Smooth muscle cell of the brain vasculature (primary cell): ENCODE measurements around the gene CDH23.

Experiments
- DNase-seq: peaks from one replicate; pipeline ENCODE4 v3.0.0-alpha.2; 2012; ENCODE audit warnings: low read depth, low spot score

Gene CDH23

GRCh38 chr10:71369602-71370001, 27.1 kb upstream of the CDH23 start:
- DNase-seq = no peak

- DNase-seq = no peak
These were observed 26.7 kb upstream of the CDH23 start for GRCh38 chr10:71370031-71370430.

DNA sequence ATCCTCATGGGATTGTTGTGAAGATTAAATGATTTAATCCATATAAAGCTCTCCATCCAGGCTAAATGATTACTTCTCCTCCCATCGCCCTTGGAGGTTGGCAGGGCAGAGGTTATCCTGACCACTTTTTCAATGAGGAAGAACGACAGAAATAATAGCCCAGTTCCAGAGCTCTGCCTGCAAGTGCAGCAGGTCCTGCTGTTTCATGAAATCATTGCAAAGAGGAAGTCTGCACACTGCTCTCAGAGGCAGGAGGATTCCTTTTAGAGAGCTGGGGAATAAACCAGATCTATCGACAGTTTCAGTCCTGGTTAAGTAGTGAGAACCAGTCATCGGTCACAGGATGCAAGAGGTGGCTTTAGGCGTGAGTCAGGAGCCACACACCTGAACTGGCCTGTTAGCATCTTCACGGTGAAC, 25.0 kb upstream of the CDH23 start:
- no peak for DNase-seq

DNA sequence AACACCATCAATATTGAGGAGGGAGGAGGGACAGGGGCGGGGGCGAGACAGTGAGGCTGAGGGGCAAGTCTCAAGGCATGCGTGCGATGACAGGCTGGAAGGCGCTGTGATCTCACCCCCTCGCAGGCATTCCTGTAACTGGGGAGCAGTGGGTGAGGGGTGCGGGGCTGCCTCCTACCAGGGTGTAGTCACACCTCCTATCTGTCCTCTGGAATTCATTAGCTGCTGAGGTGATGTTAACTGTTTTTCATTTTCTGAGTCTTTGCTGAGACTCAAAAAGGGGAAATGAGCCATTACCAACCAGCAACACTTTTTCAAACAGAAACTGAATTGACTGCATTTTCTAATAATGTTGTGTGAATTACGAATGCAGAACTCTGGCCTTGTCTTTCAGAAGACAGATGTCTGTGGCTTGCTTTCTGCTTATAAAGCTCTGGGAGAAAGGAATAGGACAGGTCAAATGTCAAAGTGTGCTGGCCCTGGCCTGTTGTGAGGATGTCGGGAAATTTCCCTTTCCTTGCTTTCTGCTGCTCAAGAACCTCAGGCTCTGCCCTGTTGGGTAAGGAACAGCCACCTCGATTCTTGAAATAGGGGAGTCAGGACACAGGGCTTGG, 23.7 kb upstream of the CDH23 start:
- DNase-seq = no peak

DNA sequence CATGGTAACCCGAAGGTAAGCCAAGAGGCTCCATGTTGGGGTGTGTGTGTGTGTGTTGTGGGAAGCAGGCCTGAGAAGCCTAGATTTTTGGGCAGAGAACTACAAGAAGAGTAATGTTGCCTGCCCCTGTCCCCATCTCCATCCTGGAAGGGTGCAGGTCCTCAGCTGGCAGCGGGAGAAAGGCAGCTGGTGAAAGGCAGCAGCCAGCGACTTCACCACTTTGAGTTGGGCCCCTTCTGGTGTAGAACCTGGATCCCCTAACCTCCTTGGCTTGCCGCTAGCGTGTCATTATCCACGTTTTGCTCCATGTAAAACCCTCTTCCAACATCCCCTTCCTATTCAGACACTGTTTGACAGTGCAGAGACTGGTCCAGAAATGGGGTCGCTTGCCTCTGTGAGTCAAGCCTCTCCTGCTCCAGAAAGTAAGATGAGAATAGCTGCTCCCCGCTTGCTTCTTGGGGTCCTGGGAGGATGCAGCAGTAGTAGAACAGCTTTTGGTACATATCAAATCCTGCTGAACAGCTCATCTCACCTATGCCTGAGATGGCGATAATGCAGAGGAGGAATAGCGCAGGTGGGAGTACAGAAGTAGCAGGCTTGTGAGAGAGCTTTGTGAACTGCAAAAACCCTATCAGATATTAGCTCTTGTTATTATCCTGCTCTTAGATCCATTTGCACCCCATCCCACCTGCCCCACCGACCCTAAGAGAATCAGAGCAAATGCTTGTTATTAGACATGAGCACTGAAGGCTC, 22.1 kb upstream of the CDH23 start:
- DNase-seq = no peak

DNA sequence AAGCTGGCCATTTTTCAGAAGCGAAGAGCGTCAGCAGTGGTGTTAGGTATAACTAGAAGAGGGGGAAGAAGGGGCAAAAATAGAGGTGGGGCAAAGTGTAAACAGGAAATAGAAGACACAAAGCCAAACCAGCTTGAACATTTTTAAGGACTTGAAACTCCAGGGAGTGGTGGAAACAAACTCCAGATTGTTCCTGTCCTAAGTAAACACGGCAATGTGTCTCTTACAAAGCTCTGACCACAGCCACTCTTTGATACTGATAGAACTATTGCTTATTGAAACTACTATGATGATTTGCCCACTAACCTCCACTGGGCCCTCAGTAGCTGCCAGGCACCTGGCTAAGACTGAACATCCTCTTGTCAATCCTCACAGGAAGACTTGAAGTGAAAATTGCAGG, 20.8 kb upstream of the CDH23 start:
- DNase-seq = no peak

- DNase-seq = no peak
These were observed 18.2 kb upstream of the CDH23 start for GRCh38 chr10:71378336-71379117.

- DNase-seq = no peak
These were observed 17.5 kb upstream of the CDH23 start for GRCh38 chr10:71379118-71379766.

- DNase-seq = no peak
These were observed 15.9 kb upstream of the CDH23 start for GRCh38 chr10:71380841-71381240.

GRCh38 chr10:71381611-71382010, 15.1 kb upstream of the CDH23 start:
- DNase-seq = no peak

GRCh38 chr10:71382028-71382427, 14.7 kb upstream of the CDH23 start:
- no peak for DNase-seq

DNA sequence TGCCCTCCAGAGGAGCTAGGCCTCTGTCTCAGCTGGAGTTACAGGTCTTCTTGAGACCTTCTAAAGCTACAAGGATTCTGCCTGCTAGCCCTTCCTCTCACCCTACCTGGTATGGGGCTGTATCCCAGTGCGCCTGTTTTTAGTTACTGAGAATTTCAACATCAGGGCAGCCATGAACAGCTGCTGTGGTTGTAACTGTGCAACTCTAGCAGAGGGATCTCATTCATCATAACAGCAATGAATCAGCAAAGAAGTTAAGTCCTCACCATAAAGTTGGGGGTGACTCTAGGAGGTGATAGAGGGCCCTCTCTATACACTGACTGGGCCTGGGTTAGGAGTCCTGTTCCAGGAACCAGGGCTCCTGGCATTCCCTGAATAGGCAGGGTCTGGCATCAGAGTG, 14.0 kb upstream of the CDH23 start:
- no peak for DNase-seq

DNA sequence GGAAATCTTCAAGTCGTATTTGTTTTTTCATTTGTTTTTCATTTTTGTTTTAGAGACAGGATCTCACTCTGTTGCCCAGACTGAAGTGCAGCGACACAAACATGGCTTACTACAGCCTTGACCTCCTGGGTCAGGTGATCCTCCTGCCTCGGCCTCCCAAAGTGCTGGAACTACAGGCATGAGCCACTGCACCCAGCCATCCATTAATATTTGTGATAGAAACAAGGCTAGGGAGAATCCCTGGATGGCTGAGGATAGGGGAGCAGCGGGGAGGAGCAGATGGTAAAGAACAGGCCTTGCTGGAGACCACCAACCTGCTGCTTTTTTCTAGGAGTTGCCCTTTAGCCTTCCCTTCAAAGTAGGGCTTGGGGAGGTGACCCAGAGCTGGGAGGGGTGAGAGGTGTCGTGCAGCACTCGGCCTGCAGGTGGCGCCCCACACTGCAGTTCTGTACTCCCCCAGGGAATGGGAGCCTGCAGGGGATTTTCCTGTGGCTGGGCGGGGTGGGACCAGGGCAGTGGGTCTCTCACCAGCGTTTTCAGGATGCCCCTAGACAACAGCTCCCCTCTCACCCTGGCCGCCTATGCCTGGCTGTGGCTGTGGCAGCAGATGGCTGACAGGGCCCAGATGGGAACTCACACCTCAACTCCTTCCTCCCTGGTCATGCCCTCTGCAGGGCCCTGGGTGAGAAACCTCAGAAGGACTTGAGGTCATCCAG, 12.6 kb upstream of the CDH23 start:
- DNase-seq = no peak

DNA sequence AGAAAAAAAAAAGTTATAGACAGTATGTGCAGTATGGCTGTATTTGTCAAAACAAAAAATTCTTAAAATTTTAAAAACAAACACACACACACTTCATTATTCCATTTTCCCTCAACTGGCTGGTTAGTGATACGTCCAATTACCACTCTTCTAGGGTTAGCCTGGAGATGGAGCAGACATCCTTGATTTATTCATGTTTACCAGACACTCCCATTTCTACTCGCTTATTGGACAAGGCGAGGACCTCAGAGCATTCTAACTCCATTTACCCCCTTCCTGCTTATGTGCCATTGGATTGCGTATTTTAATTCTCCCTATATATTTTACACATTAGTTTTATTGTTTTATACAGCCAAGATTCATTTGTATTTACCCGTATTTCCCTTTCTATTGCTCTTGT, 8.5 kb upstream of the CDH23 start:
- DNase-seq = no peak

DNA sequence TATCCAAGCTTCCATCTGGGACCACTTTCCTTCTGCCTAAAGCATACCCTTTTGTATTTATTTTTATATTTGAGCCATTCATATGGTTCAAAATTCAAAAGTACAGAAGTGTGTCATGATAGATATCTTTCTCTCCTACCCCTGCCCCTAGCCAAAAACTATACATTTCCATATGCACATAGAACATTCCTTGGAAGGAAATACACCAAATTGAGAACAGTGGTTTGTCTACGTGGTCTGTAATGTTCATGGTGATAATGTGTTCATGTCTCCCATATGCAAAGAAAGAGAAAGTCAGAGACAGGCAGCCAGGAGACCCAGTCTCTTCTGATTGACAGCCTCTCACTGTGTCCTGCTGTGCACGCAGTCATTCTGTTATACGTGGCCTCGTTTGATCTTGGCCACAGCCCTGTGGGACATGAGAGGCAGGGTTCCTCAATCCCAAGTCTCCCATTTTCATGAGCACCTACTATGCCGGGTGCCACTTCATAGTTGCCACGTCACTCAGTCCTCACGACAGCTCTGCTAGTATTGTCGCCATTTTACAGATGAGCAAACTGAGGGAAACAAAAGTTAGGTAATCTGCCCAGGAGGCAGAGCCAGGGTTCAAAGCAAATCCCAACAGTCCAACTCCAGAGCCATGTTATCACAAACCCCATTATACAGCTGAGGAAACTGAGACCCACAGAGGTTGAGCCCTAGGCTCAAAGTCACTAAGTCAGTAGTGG, 8.0 kb upstream of the CDH23 start:
- no peak for DNase-seq

DNA sequence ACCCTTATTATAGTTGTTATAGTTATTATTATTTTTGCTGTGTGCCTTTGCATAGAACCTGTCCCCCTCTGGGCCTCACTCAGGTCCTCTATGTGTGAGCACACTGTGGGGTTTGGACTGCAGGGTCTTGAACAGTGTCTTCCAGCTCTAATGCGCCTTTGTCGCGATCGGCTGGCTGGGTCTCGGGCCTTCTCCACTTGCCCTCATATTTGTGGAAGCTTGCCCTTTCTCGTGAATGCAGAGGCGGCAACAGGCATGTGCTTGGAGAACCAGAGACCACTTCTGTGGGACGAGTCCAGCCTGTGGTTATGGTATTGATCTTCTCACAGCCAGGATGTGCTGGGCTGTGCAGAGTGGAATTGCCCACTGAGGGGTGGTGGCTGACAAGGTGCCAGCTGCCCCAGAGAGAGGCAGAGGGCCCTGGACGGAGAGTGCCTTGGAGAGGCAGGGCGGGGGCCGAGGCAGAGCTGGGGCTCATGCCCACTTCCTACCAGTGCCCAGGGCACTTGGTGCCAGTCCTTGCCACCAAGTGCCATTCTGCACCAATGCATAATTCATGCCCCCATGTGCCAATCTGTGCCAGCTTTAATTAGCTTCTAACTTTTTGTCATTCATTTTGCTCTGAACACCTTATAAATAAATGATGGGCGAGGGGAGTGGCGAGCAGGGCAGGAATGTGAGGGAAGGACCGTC, 6.8 kb upstream of the CDH23 start:
- DNase-seq = no peak

DNA sequence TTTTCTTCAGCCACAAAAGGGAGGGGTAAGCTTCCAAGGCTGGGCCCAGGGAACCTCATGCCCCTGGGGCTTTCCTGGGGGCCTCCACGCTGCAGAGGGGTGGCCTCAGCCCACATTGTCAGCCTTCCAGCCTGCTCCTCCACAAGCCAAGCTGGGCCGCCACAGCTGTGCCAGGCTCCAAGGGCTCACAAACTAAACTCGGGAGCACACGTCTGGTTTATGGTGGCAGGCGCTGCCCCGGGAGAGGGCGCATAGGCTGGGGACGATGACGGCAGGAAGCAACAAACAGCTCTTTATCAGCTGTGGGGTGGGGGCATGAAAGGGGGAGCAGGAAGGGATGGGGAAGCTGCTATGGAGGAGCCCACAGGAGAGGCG, 6.3 kb upstream of the CDH23 start:
- no peak for DNase-seq

GRCh38 chr10:71390921-71391690, 5.6 kb upstream of the CDH23 start:
- DNase-seq = no peak

DNA sequence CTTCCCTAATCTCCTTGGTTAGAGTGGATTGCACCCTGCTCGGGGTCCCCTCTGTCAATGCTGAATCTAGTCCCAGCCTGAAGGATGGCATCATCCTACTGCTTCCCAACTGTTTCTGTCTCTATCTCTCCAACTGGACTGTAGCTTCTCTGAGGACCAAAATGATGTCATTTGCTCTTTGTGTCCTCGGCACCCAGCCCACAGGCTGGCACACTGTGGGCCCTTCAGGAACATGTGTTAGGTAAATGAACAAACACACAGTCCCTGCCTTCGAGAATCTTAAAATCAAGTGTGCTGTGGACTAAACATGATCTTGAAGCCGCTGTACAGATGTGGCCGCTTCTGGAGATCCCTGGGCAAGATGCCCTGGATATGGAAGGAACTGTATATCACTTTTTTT, 5.0 kb upstream of the CDH23 start:
- no peak for DNase-seq

DNA sequence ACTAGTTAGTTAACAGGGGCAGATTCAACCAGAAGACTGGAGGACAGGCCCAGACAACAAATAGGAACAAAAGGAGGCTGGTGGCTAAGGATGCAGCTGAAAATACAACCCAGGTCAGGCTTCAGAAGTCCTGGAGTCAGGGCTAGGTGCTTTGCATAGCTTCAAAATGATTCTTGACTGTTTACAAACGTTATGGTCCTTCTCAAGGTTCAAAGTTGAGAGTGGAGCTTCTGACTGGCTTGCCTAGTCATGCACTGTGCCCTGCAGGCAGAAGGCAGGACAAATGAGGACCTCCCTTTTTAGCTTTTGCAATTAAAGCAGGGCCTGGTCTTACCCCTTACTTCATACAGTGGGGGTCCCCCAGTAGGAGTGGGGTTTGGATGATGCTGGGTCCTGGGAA, 4.4 kb upstream of the CDH23 start:
- DNase-seq = no peak
